ENCODE measurements around the gene ADAM11.

DNA sequence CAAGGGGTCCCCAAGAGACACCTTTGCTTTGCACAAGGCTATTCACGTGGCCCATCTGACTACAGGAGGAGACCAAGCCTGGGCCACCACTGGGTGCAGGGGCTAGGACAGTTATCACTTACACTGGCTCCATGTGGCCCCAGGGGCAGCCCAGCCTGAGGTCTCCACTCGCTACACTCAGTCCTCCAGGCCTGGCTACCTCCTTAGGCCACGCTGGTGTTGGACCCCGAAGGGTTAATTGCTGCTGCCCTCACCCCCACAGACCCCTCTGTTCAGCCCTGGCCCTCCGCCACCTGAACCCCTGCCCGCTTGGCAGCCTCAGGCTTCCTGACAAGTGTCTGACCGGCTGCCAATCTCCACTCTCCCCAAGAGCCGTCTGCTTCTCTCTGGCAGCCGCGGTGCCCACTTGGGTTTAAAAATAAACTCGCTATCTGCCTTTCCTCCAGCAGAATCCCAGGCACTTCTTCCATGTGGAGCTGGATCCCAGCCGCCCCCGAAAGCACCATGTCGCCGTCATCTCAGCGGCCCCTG lies 27.8 kb downstream of the ADAM11 start:
- TF ChIP-seq, protein P1, sequence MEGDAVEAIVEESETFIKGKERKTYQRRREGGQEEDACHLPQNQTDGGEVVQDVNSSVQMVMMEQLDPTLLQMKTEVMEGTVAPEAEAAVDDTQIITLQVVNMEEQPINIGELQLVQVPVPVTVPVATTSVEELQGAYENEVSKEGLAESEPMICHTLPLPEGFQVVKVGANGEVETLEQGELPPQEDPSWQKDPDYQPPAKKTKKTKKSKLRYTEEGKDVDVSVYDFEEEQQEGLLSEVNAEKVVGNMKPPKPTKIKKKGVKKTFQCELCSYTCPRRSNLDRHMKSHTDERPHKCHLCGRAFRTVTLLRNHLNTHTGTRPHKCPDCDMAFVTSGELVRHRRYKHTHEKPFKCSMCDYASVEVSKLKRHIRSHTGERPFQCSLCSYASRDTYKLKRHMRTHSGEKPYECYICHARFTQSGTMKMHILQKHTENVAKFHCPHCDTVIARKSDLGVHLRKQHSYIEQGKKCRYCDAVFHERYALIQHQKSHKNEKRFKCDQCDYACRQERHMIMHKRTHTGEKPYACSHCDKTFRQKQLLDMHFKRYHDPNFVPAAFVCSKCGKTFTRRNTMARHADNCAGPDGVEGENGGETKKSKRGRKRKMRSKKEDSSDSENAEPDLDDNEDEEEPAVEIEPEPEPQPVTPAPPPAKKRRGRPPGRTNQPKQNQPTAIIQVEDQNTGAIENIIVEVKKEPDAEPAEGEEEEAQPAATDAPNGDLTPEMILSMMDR (IDR thresholded peaks at IDR 0.05): no peak
- no peak for TF ChIP-seq POLR2A (IDR thresholded peaks at IDR 0.05)
